ENCODE measurements around the gene B3GNT5. TPM values are rescaled to one million over a fixed set of nuclear protein-coding genes. Genes with fewer than 3 reads are reported as not detected.
A peak's percentile ranks its signal among the peaks of the same experiment; 100 is the strongest.

The B3GNT5 gene
- total and polyA plus RNA-seq, 9 of the 15 experiments (the other 6 are each of a cell fraction or from before 2014, with no cell fraction given): 8.8 to 23.8 (median 14.4) TPM

GRCh38 chr3:183298701-183299153 lies 45.7 kb downstream of the B3GNT5 start (continued):
- TF ChIP-seq CHD7 (IDR thresholded peaks at IDR 0.05; ENCODE audit: low read depth, low read length): no peak
- peak; percentile 60 for TF ChIP-seq SMARCA4 (IDR thresholded peaks at IDR 0.05)
- TF ChIP-seq DPF2 (IDR thresholded peaks at IDR 0.05): peak; percentile 51
- TF ChIP-seq ZNF75A (CRISPR knock-in tag; IDR thresholded peaks at IDR 0.05): no peak
- no peak for TF ChIP-seq HMGXB4 (CRISPR knock-in tag; IDR thresholded peaks at IDR 0.05)
- TF ChIP-seq TCF7L2 (IDR thresholded peaks at IDR 0.05; ENCODE audit: low read depth, low read length): no peak
- no peak for TF ChIP-seq SRSF7 (optimal IDR thresholded peaks at IDR 0.05; ENCODE audit: low read depth, low read length)
- TF ChIP-seq, protein P1, sequence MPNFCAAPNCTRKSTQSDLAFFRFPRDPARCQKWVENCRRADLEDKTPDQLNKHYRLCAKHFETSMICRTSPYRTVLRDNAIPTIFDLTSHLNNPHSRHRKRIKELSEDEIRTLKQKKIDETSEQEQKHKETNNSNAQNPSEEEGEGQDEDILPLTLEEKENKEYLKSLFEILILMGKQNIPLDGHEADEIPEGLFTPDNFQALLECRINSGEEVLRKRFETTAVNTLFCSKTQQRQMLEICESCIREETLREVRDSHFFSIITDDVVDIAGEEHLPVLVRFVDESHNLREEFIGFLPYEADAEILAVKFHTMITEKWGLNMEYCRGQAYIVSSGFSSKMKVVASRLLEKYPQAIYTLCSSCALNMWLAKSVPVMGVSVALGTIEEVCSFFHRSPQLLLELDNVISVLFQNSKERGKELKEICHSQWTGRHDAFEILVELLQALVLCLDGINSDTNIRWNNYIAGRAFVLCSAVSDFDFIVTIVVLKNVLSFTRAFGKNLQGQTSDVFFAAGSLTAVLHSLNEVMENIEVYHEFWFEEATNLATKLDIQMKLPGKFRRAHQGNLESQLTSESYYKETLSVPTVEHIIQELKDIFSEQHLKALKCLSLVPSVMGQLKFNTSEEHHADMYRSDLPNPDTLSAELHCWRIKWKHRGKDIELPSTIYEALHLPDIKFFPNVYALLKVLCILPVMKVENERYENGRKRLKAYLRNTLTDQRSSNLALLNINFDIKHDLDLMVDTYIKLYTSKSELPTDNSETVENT (CRISPR knock-in tag; IDR thresholded peaks at IDR 0.05): 0 out of 2 replicates have a peak, but pooled peaks have one; percentile 16
- TF ChIP-seq CCAR2 (IDR thresholded peaks at IDR 0.05; ENCODE audit: low read depth, low read length): no peak
- TF ChIP-seq HNRNPLL (IDR thresholded peaks at IDR 0.05; ENCODE audit: low read depth, low read length, poor library complexity, severe bottlenecking): no peak
- no peak for TF ChIP-seq ZNF77 (CRISPR knock-in tag; IDR thresholded peaks at IDR 0.05)
